ENCODE data around the gene RFC2. TPM values are rescaled to one million over a fixed set of nuclear protein-coding genes. Genes with fewer than 3 reads are reported as not detected.
A peak's percentile ranks its signal among the peaks of the same experiment; 100 is the strongest.

Gene RFC2
- total RNA-seq, 1 experiment from 2014 or later, result 73.6 TPM

GRCh38 chr7:74289018-74289658 is 34.9 kb upstream of the RFC2 start, which contains the start of gene CLIP2:
CLIP2 (plus strand) TSS chr7:74289407; CDS start chr7:74317547, 28,140 bp downstream.
- Histone ChIP-seq H3K79me1 (ENCODE audit: insufficient read depth, low read depth, low read length, poor library complexity, severe bottlenecking) (peaks cover 4% of the 10 kb centered on the region), H3K79me2 (ENCODE audit: insufficient read depth, low read length) (peaks cover 20% of the 10 kb centered on the region; the same call in 1 of the 2 replicates), H3K27ac (ENCODE audit: insufficient read length, low read depth, low read length) (no peak within 1 kb of the TSS), H4K91ac (ENCODE audit: insufficient read length, low read depth, low read length) (no peak within 1 kb of the TSS), H3K4ac (ENCODE audit: low read depth, low read length) (no peak within 1 kb of the TSS), H3K27me3 (ENCODE audit: insufficient read depth, low read length) (no peaks in the 10 kb centered on the region), H2BK5ac (ENCODE audit: insufficient read length, low read length) (no peak within 1 kb of the TSS), H3K56ac (ENCODE audit: insufficient read length, low read depth, low read length) (no peak within 1 kb of the TSS), H3K14ac (ENCODE audit: insufficient read depth, low read length) (no peak within 1 kb of the TSS; the same call in none of the 2 replicates), H2AFZ (ENCODE audit: low read length) (peak within 1 kb of the TSS; percentile 84), H3K4me1 (ENCODE audit: insufficient read depth, low read length) (peaks cover 2% of the 10 kb centered on the region; the same call in 1 of the 2 replicates), H2BK20ac (ENCODE audit: low read depth, low read length, poor library complexity, severe bottlenecking) (no peak within 1 kb of the TSS), H2BK12ac (ENCODE audit: insufficient read length, low read depth, low read length) (no peak within 1 kb of the TSS), H3K4me2 (ENCODE audit: insufficient read depth, insufficient read length, low read length) (peak within 1 kb of the TSS; percentile 93), H3K18ac (ENCODE audit: insufficient read length, low read depth, low read length) (peak within 1 kb of the TSS; percentile 83), H2AK5ac (ENCODE audit: insufficient read length, low read length) (no peak within 1 kb of the TSS), H2BK120ac (ENCODE audit: low read depth, low read length, poor library complexity, severe bottlenecking) (no peak within 1 kb of the TSS), H4K8ac (replicated peaks; ENCODE audit: insufficient read length, low read depth, low read length) (peak within 1 kb of the TSS; percentile 5), H3K9me3 (ENCODE audit: control insufficient read depth, low read depth, low read length) (no peaks in the 10 kb centered on the region), H3T11ph (ENCODE audit: low read length) (no peak within 1 kb of the TSS), H4K20me1 (ENCODE audit: control insufficient read depth, insufficient read depth, insufficient read length) (no peaks in the 10 kb centered on the region), H3K23me2 (ENCODE audit: insufficient read length, low read depth, low read length, poor library complexity, severe bottlenecking) (peaks cover 12% of the 10 kb centered on the region), H3K9ac (ENCODE audit: extremely low read depth, insufficient read length, low read length) (peak within 1 kb of the TSS; percentile 71), H3K23ac (ENCODE audit: insufficient read length, low read depth, low read length) (no peak within 1 kb of the TSS), H2BK15ac (ENCODE audit: low read depth, low read length) (no peak within 1 kb of the TSS), H4K5ac (ENCODE audit: insufficient read length, low read depth, low read length) (peak within 1 kb of the TSS; percentile 44)
- no CpG with 5 or more reads among the region's 67 CpGs for WGBS (ENCODE audit: extremely low coverage, insufficient read length, low lambda C conversion rate)
- Mint-ChIP-seq H3K36me3 (ENCODE audit: insufficient read depth in 1 of 3, low read depth in 3 of 3) (no peaks in the 10 kb centered on the region; a peak in 2 of 7 replicates), H3K27ac (peak within 1 kb of the TSS in 2 of 3 experiments; percentile 70 to 95; a peak in 4 of 7 replicates), H3K9me3 (no peaks in the 10 kb centered on the region), H3K27me3 (ENCODE audit: low read depth) (peaks cover 36% of the 10 kb centered on the region), H3K4me1 (peaks cover 37 to 45% of the 10 kb centered on the region in 2 experiments), H3K4me3 (peak within 1 kb of the TSS; percentile 74 to 92)
- no peak for TF ChIP-seq CTCF (conservative IDR thresholded peaks at IDR 0.05)
- peak; percentile 83 for DNase-seq

All from H9 (cell line).